Measurements from ENCODE around the gene PHACTR3. TPM values are rescaled to one million over a fixed set of nuclear protein-coding genes. Genes with fewer than 3 reads are reported as not detected.

PHACTR3 gene
- total RNA-seq, 2 experiments from 2014 or later = not detected

GRCh38 chr20:59809630-59810448 is 205.5 kb downstream of the PHACTR3 start:
- no peak for DNase-seq
- Mint-ChIP-seq H3K27me3 (no peaks in the 10 kb centered on the region), H3K36me3 (ENCODE audit: low read depth) (no peaks in the 10 kb centered on the region), H3K4me1 (no peaks in the 10 kb centered on the region), H3K9me3 (no peaks in the 10 kb centered on the region), H3K4me3 (no peak overlapping the region), H3K27ac (no peak overlapping the region)
- CTCF ChIA-PET = no interaction called here
- POLR2A ChIA-PET = no interaction called here

GRCh38 chr20:59810449-59811187 is 206.3 kb downstream of the PHACTR3 start:
- Mint-ChIP-seq H3K9me3 (no peaks in the 10 kb centered on the region), H3K36me3 (ENCODE audit: low read depth) (no peaks in the 10 kb centered on the region), H3K4me1 (no peaks in the 10 kb centered on the region), H3K27me3 (no peaks in the 10 kb centered on the region), H3K4me3 (no peak overlapping the region), H3K27ac (no peak overlapping the region)
- ChIA-PET CTCF (no interaction called here), POLR2A (no interaction called here)
- DNase-seq = no peak

- ChIA-PET POLR2A (no interaction called here), CTCF (no interaction called here)
- no peak overlapping the region for H3K4me3 Mint-ChIP-seq
- H3K27ac Mint-ChIP-seq = no peak overlapping the region
- no peaks in the 10 kb centered on the region for H3K36me3 Mint-ChIP-seq (ENCODE audit: low read depth)
- H3K9me3 Mint-ChIP-seq = no peaks in the 10 kb centered on the region
- no peak for DNase-seq
- H3K4me1 Mint-ChIP-seq = no peaks in the 10 kb centered on the region
- no peaks in the 10 kb centered on the region for H3K27me3 Mint-ChIP-seq
Measured at GRCh38 chr20:59811681-59812171, 207.4 kb downstream of the PHACTR3 start.

- Mint-ChIP-seq H3K27me3 (no peaks in the 10 kb centered on the region), H3K4me1 (no peaks in the 10 kb centered on the region), H3K36me3 (ENCODE audit: low read depth) (no peaks in the 10 kb centered on the region), H3K27ac (no peak overlapping the region), H3K9me3 (no peaks in the 10 kb centered on the region), H3K4me3 (no peak overlapping the region)
- DNase-seq = no peak
- ChIA-PET CTCF (interaction anchor here (2.2 kb wide), 1 partner anchor 11 kb away, joined by 4 read pairs; no protein-coding TSS in a partner anchor), POLR2A (no interaction called here)
Measured at GRCh38 chr20:59812286-59813125, 208.2 kb downstream of the PHACTR3 start.

- H3K9me3 Mint-ChIP-seq = no peaks in the 10 kb centered on the region
- H3K27me3 Mint-ChIP-seq = no peaks in the 10 kb centered on the region
- no peaks in the 10 kb centered on the region for H3K4me1 Mint-ChIP-seq
- H3K36me3 Mint-ChIP-seq (ENCODE audit: low read depth) = no peaks in the 10 kb centered on the region
- ChIA-PET CTCF (interaction anchor here (2.2 kb wide), 1 partner anchor 12 kb away, joined by 4 read pairs; no protein-coding TSS in a partner anchor), POLR2A (no interaction called here)
- no peak overlapping the region for H3K4me3 Mint-ChIP-seq
- DNase-seq = no peak
- no peak overlapping the region for H3K27ac Mint-ChIP-seq
Measured at GRCh38 chr20:59813126-59813947, 209.0 kb downstream of the PHACTR3 start.

- DNase-seq = no peak
- POLR2A ChIA-PET = no interaction called here
- H3K9me3 Mint-ChIP-seq = no peaks in the 10 kb centered on the region
Measured at GRCh38 chr20:59813948-59814839, 209.9 kb downstream of the PHACTR3 start.

GRCh38 chr20:59814840-59815340 is 210.6 kb downstream of the PHACTR3 start:
- Mint-ChIP-seq H3K4me1 (no peaks in the 10 kb centered on the region), H3K27me3 (no peaks in the 10 kb centered on the region), H3K36me3 (ENCODE audit: low read depth) (no peaks in the 10 kb centered on the region), H3K9me3 (no peaks in the 10 kb centered on the region), H3K27ac (no peak overlapping the region), H3K4me3 (no peak overlapping the region)
- POLR2A ChIA-PET = no interaction called here
- no peak for DNase-seq
- CTCF ChIA-PET = interaction anchor here (2.2 kb wide), 1 partner anchor 13 kb away, joined by 4 read pairs; no protein-coding TSS in a partner anchor

More at GRCh38 chr20:59813948-59814839, 209.9 kb downstream of the PHACTR3 start:
- Mint-ChIP-seq H3K27ac (no peak overlapping the region), H3K4me3 (no peak overlapping the region), H3K4me1 (no peaks in the 10 kb centered on the region), H3K36me3 (ENCODE audit: low read depth) (no peaks in the 10 kb centered on the region), H3K27me3 (no peaks in the 10 kb centered on the region)
- CTCF ChIA-PET = interaction anchor here (2.2 kb wide), 1 partner anchor 12 kb away, joined by 4 read pairs; no protein-coding TSS in a partner anchor

GRCh38 chr20:59816146-59816738 is 211.9 kb downstream of the PHACTR3 start:
- Mint-ChIP-seq H3K27ac (no peak overlapping the region), H3K9me3 (no peaks in the 10 kb centered on the region), H3K27me3 (no peaks in the 10 kb centered on the region), H3K36me3 (ENCODE audit: low read depth) (no peaks in the 10 kb centered on the region), H3K4me3 (no peak overlapping the region), H3K4me1 (no peaks in the 10 kb centered on the region)
- POLR2A ChIA-PET = no interaction called here
- DNase-seq = no peak
- CTCF ChIA-PET = no interaction called here

GRCh38 chr20:59817406-59817805 is 213.1 kb downstream of the PHACTR3 start:
- POLR2A ChIA-PET = no interaction called here
- CTCF ChIA-PET = no interaction called here
- no peaks in the 10 kb centered on the region for H3K27me3 Mint-ChIP-seq
- H3K9me3 Mint-ChIP-seq = no peaks in the 10 kb centered on the region
- no peaks in the 10 kb centered on the region for H3K36me3 Mint-ChIP-seq (ENCODE audit: low read depth)
- H3K27ac Mint-ChIP-seq = no peak overlapping the region
- H3K4me3 Mint-ChIP-seq = no peak overlapping the region
- DNase-seq = no peak
- H3K4me1 Mint-ChIP-seq = no peaks in the 10 kb centered on the region

GRCh38 chr20:59817846-59818615 is 213.7 kb downstream of the PHACTR3 start:
- H3K9me3 Mint-ChIP-seq = no peaks in the 10 kb centered on the region
- no peak overlapping the region for H3K4me3 Mint-ChIP-seq
- no peaks in the 10 kb centered on the region for H3K36me3 Mint-ChIP-seq (ENCODE audit: low read depth)
- no peaks in the 10 kb centered on the region for H3K27me3 Mint-ChIP-seq
- no peak for DNase-seq
- CTCF ChIA-PET = no interaction called here
- POLR2A ChIA-PET = no interaction called here
- no peak overlapping the region for H3K27ac Mint-ChIP-seq
- no peaks in the 10 kb centered on the region for H3K4me1 Mint-ChIP-seq

Data from activated CD4-positive, alpha-beta T cell treated with anti-CD3 and anti-CD28 coated beads, Interleukin-2, amount 10 ng/mL, durations not matched to agents 7 days and 5 days (primary cell).